ENCODE measurements around the gene HLA-B. TPM values are rescaled to one million over a fixed set of nuclear protein-coding genes. Genes with fewer than 3 reads are reported as not detected.

HLA-B gene
- total RNA-seq, 4 donors from 2014 or later = 719 to 1,698 (median 1,160) TPM

DNA sequence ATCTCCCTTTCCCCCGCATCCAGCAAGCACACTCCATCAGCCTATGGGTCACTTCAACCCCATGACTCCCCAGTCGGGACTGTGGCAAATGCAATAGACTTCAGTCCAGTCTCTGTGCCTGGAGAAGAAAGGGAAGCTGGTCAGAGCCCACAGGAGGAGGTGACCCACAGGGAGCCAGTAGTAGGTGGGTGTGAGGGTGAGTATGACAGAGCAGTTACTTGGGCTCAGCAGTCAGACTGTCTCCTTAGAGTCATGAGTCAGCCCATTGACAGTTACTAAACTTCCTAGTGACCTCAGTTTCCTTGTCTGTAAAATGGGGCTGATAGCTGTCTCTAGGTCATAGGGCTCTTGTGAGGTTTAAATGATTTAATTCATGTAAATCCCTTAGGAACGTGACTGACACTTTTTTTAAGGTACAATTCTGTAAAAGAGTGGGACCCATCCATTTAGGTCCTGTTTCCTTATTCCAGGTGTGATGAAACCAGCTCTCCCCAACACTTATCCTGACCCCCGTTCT lies 51.2 kb downstream of the HLA-B start:
- ATAC-seq (ENCODE audit: low FRiP score) (no peak), DNase-seq (ENCODE audit: low spot score) (no peak)
- TF ChIP-seq CTCF (IDR thresholded peaks at IDR 0.05) = no peak

DNA sequence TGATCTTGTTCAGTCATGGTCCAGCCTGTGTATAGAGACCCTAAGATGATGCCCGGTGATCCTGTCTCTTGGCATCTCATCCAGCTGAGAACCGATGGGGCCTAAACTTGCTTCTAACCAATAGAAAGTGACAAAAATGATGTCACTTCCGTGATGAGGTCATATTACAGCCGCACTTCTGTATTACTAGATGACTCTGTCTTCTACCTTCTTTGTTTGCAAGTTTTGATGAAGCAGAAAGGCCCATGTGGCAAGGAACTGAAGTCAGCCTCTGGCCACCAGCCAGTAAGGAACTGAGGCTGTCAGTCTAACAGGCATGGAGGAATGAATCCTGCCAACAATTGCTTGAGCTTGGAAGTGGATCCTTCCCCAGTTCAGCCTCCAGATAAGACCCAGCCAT lies 52.3 kb downstream of the HLA-B start:
- no peak for DNase-seq (ENCODE audit: low spot score)
- TF ChIP-seq CTCF (IDR thresholded peaks at IDR 0.05) = no peak
- ATAC-seq (ENCODE audit: low FRiP score) = no peak

Small RNA genes within 50 kb of the gene (small RNA-seq; reads per million reads assigned to genes)
- gene HLA-S (not detected), gene MIR6891 (not detected), gene RF00019 (not detected), gene RNU6-283P (not detected)

Other genes with a start within 250 kb of the HLA-B start
- gene C6orf15, start 244.6 kb downstream of the HLA-B start, total RNA-seq = not detected
- 1 to 10 TPM in 3 of 4 donors, under 1 TPM in 1; 0.60 to 1.3 (median 1.3) TPM for gene PSORS1C1, start 242.4 kb downstream of the HLA-B start, total RNA-seq
- not detected for gene CDSN, start 236.7 kb downstream of the HLA-B start, total RNA-seq
- not detected for gene PSORS1C2, start 218.1 kb downstream of the HLA-B start, total RNA-seq
- gene CCHCR1, start 199.4 kb downstream of the HLA-B start, total RNA-seq = 10 to 100 TPM in 1 of 4 donors, 1 to 10 TPM in 3; 4.6 to 21.1 (median 5.0) TPM
- 10 to 100 TPM in 1 of 4 donors, 1 to 10 TPM in 3; 1.9 to 19.5 (median 2.7) TPM for gene TCF19, start 198.6 kb downstream of the HLA-B start, total RNA-seq
- gene POU5F1, start 186.5 kb downstream of the HLA-B start, total RNA-seq = 1 to 10 TPM in 2 of 4 donors, under 1 TPM in 1, not detected in 1; 0.37 to 2.4 (median 1.3) TPM
- gene HLA-C, start 85.1 kb downstream of the HLA-B start, total RNA-seq = 100 to 1,000 TPM; 210 to 923 (median 462) TPM
- gene MICA, start 46.4 kb upstream of the HLA-B start, total RNA-seq = 10 to 100 TPM; 13.7 to 18.0 (median 16.6) TPM
- gene MICB, start 141.0 kb upstream of the HLA-B start, total RNA-seq = 1 to 10 TPM; 3.3 to 5.8 (median 5.8) TPM
- gene MCCD1, start 171.8 kb upstream of the HLA-B start, total RNA-seq = not detected
- 100 to 1,000 TPM; 244 to 322 (median 271) TPM for gene DDX39B, start 184.8 kb upstream of the HLA-B start, total RNA-seq
- gene ATP6V1G2, start 189.4 kb upstream of the HLA-B start, total RNA-seq = 1 to 10 TPM in 2 of 4 donors, under 1 TPM in 1, not detected in 1; 0.74 to 2.6 (median 2.4) TPM
- 10 to 100 TPM; 11.0 to 21.6 (median 16.3) TPM for gene NFKBIL1, start 190.4 kb upstream of the HLA-B start, total RNA-seq
- not detected for gene LTA, start 215.1 kb upstream of the HLA-B start, total RNA-seq
- 1 to 10 TPM in 1 of 4 donors, under 1 TPM in 2, not detected in 1; 0.65 to 1.5 (median 0.96) TPM for gene TNF, start 218.4 kb upstream of the HLA-B start, total RNA-seq
- gene LTB, start 225.2 kb upstream of the HLA-B start, total RNA-seq = 1 to 10 TPM in 3 of 4 donors, under 1 TPM in 1; 0.72 to 5.5 (median 1.9) TPM
- 10 to 100 TPM; 16.3 to 34.2 (median 19.2) TPM for gene LST1, start 229.1 kb upstream of the HLA-B start, total RNA-seq
- gene NCR3, start 235.8 kb upstream of the HLA-B start, total RNA-seq = not detected